Upper lobe of right lung (tissue), 1 donor: ENCODE data around the gene UNG. TPM values are rescaled to one million over a fixed set of nuclear protein-coding genes. Genes with fewer than 3 reads are reported as not detected.
"Not testable (repeated sequence)": the region's sequence is repeated elsewhere in the genome, so short reads cannot be mapped to it uniquely, and the experiment has no call there.

Source experiments
- ATAC-seq: fragments of 200-7000 bp; cut with Tn5 transposase; one replicate; pipeline ENCODE4 v1.9.1; 2020; ENCODE audit warnings: mild to moderate bottlenecking, moderate library complexity
- DNase-seq: peaks from one replicate; pipeline ENCODE4 v3.0.0-alpha.2; 2020
- H3K27ac ChIP-seq: fragments of 200-600 bp; one replicate; pipeline ENCODE4 v1.8.0; 2022
- H3K27me3 ChIP-seq: fragments of 200-600 bp; one replicate; pipeline ENCODE4 v1.8.0; 2022; ENCODE audit warnings: mild to moderate bottlenecking
- H3K36me3 ChIP-seq: fragments of 200-600 bp; one replicate; pipeline ENCODE4 v1.8.0; 2022
- H3K4me1 ChIP-seq: fragments of 200-600 bp; one replicate; pipeline ENCODE4 v1.8.0; 2022
- H3K4me3 ChIP-seq: fragments of 200-600 bp; one replicate; pipeline ENCODE4 v1.8.0; 2022; ENCODE audit warnings: mild to moderate bottlenecking
- H3K9me3 ChIP-seq: fragments of 200-600 bp; one replicate; pipeline ENCODE4 v1.8.0; 2022
- CTCF ChIP-seq: fragments of 200-600 bp; IDR thresholded peaks from one replicate; pipeline ENCODE4 v1.8.0; 2022; ENCODE audit warnings: antibody characterized with exemption
- intact Hi-C: fragments of 100-400 bp; cut with DNase I; formaldehyde crosslinking; loops from one replicate; pipeline ENCODE4 v1.11.0; 2022
- long read RNA-seq: library from polyadenylated mRNA; unstranded; transcript quantifications from one replicate; pipeline ENCODE4 v2.0.0, GENCODE V29; 2021
- total RNA-seq: library from RNA; stranded (reverse); fragmentation: NEBNext Ultra II Directional; extraction: Animal tissue kit (Norgen Biotek cat#: 25700); gene quantifications from one replicate; pipeline ENCODE4 v1.2.1, GENCODE V29; 2021
- donor health status: DM: no; HTN: yes; CAD: no; lungs with severe emphysema.

Gene UNG
- total RNA-seq: 18.2 TPM
- long read RNA-seq, transcript UNG-202 (6 exons, 2,130 nt): major isoform, 39 of 42 reads
- long read RNA-seq, partial matches to known transcripts: 2 of 42 reads
- long read RNA-seq, other reads (novel, unspliced or antisense): 0 of 42 reads

GRCh38 chr12:109097435-109098182, at the start of gene UNG:
Gene UNG (plus strand): TSS chr12:109097597. CDS start chr12:109097680, 83 bp downstream.
- Histone ChIP-seq H3K9me3 (no peaks in the 10 kb centered on the region), H3K4me1 (peaks cover 21% of the 10 kb centered on the region), H3K36me3 (peaks cover 12% of the 10 kb centered on the region), H3K4me3 (peak within 1 kb of the TSS; percentile 70), H3K27me3 (no peaks in the 10 kb centered on the region), H3K27ac (peak within 1 kb of the TSS; percentile 78)
- intact Hi-C loops: no loop called here
- TF ChIP-seq CTCF: no peak
- ATAC-seq (peak; percentile 96), DNase-seq (peak; percentile 98)

GRCh38 chr12:109048706-109049105, 48.7 kb upstream of the UNG start:
- H3K36me3 ChIP-seq, H3K4me3 ChIP-seq, H3K27me3 ChIP-seq, intact Hi-C loops, H3K4me1 ChIP-seq, DNase-seq, H3K9me3 ChIP-seq: not testable (repeated sequence)
- peak; percentile 38 for ATAC-seq
- peak overlapping the region; percentile 27 for H3K27ac ChIP-seq

GRCh38 chr12:109049794-109050193, 47.6 kb upstream of the UNG start:
- H3K4me1 ChIP-seq: peaks cover 12% of the 10 kb centered on the region
- H3K4me3 ChIP-seq, H3K36me3 ChIP-seq, ATAC-seq, H3K9me3 ChIP-seq, intact Hi-C loops, H3K27me3 ChIP-seq, DNase-seq, H3K27ac ChIP-seq: not testable (repeated sequence)

- no peak for DNase-seq
- peak overlapping the region; percentile 98 for H3K4me3 ChIP-seq
- peaks cover 8% of the 10 kb centered on the region for H3K36me3 ChIP-seq
- no peaks in the 10 kb centered on the region for H3K27me3 ChIP-seq
- H3K9me3 ChIP-seq: no peaks in the 10 kb centered on the region
- H3K27ac ChIP-seq: peak overlapping the region; percentile 93
- no peak for TF ChIP-seq CTCF
- no peak for ATAC-seq
- peaks cover 13% of the 10 kb centered on the region for H3K4me1 ChIP-seq
- intact Hi-C loops: no loop called here
Observed at GRCh38 chr12:109052097-109052413, 45.3 kb upstream of the UNG start.

- ATAC-seq: peak; percentile 97
- TF ChIP-seq CTCF: no peak
- intact Hi-C loops: no loop called here
- Histone ChIP-seq H3K9me3 (no peaks in the 10 kb centered on the region), H3K36me3 (peaks cover 11% of the 10 kb centered on the region), H3K4me1 (peaks cover 13% of the 10 kb centered on the region), H3K27me3 (no peaks in the 10 kb centered on the region), H3K27ac (peak within 1 kb of the TSS; percentile 93), H3K4me3 (peak within 1 kb of the TSS; percentile 98)
- DNase-seq: peak; percentile 91
Observed at GRCh38 chr12:109052414-109053323, 44.7 kb upstream of the UNG start, which contains the start of gene USP30. Gene USP30 (plus strand): TSS chr12:109052576. CDS start chr12:109052679, 103 bp downstream.

GRCh38 chr12:109053382-109054123, 43.8 kb upstream of the UNG start:
- Histone ChIP-seq H3K4me1 (peaks cover 13% of the 10 kb centered on the region), H3K36me3 (peaks cover 19% of the 10 kb centered on the region), H3K27ac (peak overlapping the region; percentile 93), H3K27me3 (no peaks in the 10 kb centered on the region), H3K4me3 (peak overlapping the region; percentile 98), H3K9me3 (no peaks in the 10 kb centered on the region)
- intact Hi-C loops: no loop called here
- ATAC-seq: peak; percentile 7
- DNase-seq: no peak
- no peak for TF ChIP-seq CTCF

GRCh38 chr12:109054124-109054513, 43.3 kb upstream of the UNG start:
- DNase-seq, intact Hi-C loops, H3K9me3 ChIP-seq, ATAC-seq, H3K27me3 ChIP-seq: not testable (repeated sequence)
- Histone ChIP-seq H3K36me3 (peaks cover 24% of the 10 kb centered on the region), H3K4me1 (peaks cover 13% of the 10 kb centered on the region), H3K27ac (peak overlapping the region; percentile 93), H3K4me3 (peak overlapping the region; percentile 98)
